Nephron progenitor cell (in vitro differentiated cells): ENCODE data around the gene ADARB2.
A peak's percentile ranks its signal among the peaks of the same experiment; 100 is the strongest.

Source experiments
- DNase-seq: peaks from one replicate; pipeline ENCODE4 v3.0.0; 2021
- H3K27ac Mint-ChIP-seq: 2 replicates; pipeline ENCODE4 v1.8.0; 2021; ENCODE audit warnings: mild to moderate bottlenecking, moderate library complexity, mixed read lengths
- H3K27me3 Mint-ChIP-seq: 2 replicates; pipeline ENCODE4 v1.8.0; 2021; ENCODE audit warnings: mild to moderate bottlenecking, low read depth, mixed read lengths; ENCODE audit not compliant: poor library complexity
- H3K36me3 Mint-ChIP-seq: 2 replicates; pipeline ENCODE4 v1.8.0; 2021; ENCODE audit warnings: low read depth, mixed read lengths
- H3K4me1 Mint-ChIP-seq: 2 replicates; pipeline ENCODE4 v1.8.0; 2021; ENCODE audit warnings: mixed read lengths
- H3K4me3 Mint-ChIP-seq: 2 replicates; pipeline ENCODE4 v1.8.0; 2021; ENCODE audit warnings: mild to moderate bottlenecking, moderate library complexity, mixed read lengths
- H3K9me3 Mint-ChIP-seq: 2 replicates; pipeline ENCODE4 v1.8.0; 2021; ENCODE audit warnings: mild to moderate bottlenecking, moderate library complexity, mixed read lengths
- CTCF ChIP-seq: fragments of 200-600 bp; sonication (generic); IDR thresholded peaks from 2 replicates; pipeline ENCODE4 v1.5.0; 2021; ENCODE audit warnings: antibody characterized with exemption

Gene ADARB2

DNA sequence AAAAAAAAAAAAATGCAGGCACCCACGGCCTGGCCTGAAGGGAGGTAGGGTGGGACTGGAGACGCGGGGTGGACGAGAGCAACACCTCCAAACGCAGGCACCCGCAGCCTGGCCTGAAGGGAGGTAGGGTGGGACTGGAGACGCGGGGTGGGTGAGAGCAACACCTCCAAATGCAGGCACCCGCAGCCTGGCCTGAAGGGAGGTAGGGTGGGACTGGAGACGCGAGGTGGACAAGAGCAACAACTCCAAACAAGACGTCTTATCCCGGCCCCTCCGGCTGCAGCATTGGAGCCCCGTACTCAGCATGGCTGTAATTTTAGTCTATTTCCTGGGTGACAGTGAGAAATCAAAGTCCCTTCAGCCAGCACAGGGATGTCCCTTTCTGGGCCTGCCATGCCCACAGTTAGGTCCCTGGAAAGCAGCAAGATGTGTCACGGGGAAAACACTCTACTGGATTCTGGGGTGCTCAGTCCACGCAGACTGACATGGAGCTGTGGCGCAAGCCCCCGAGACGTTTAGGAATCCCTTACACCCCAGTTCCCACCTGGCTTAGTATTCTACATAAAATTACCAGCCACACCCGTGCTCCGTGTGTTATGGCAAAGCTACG is 561.3 kb downstream of the ADARB2 start:
- no peak for TF ChIP-seq CTCF
- no peak for DNase-seq
- no peak overlapping the region for H3K4me3 Mint-ChIP-seq
- H3K4me1 Mint-ChIP-seq = peaks cover 62% of the 10 kb centered on the region
- no peaks in the 10 kb centered on the region for H3K9me3 Mint-ChIP-seq
- peaks cover 4% of the 10 kb centered on the region for H3K27me3 Mint-ChIP-seq
- H3K36me3 Mint-ChIP-seq = no peaks in the 10 kb centered on the region
- no peak overlapping the region for H3K27ac Mint-ChIP-seq

GRCh38 chr10:1174022-1174421 is 563.3 kb downstream of the ADARB2 start:
- peaks cover 60% of the 10 kb centered on the region for H3K4me1 Mint-ChIP-seq
- no peak for DNase-seq
- no peaks in the 10 kb centered on the region for H3K36me3 Mint-ChIP-seq
- H3K9me3 Mint-ChIP-seq = no peaks in the 10 kb centered on the region
- no peak overlapping the region for H3K27ac Mint-ChIP-seq
- no peak for TF ChIP-seq CTCF
- peaks cover 9% of the 10 kb centered on the region for H3K27me3 Mint-ChIP-seq
- H3K4me3 Mint-ChIP-seq = no peak overlapping the region

- Mint-ChIP-seq H3K27me3 (peaks cover 9% of the 10 kb centered on the region), H3K4me3 (no peak overlapping the region), H3K4me1 (peaks cover 58% of the 10 kb centered on the region), H3K9me3 (no peaks in the 10 kb centered on the region), H3K36me3 (no peaks in the 10 kb centered on the region), H3K27ac (peak overlapping the region; percentile 72)
- no peak for TF ChIP-seq CTCF
- DNase-seq = no peak
Observed at GRCh38 chr10:1173091-1173490, 564.2 kb downstream of the ADARB2 start.

GRCh38 chr10:1172256-1172984 is 564.9 kb downstream of the ADARB2 start:
- Mint-ChIP-seq H3K4me1 (peaks cover 56% of the 10 kb centered on the region), H3K4me3 (no peak overlapping the region), H3K36me3 (no peaks in the 10 kb centered on the region), H3K27me3 (peaks cover 5% of the 10 kb centered on the region), H3K27ac (peak overlapping the region; percentile 72), H3K9me3 (no peaks in the 10 kb centered on the region)
- DNase-seq = no peak
- TF ChIP-seq CTCF = no peak

DNA sequence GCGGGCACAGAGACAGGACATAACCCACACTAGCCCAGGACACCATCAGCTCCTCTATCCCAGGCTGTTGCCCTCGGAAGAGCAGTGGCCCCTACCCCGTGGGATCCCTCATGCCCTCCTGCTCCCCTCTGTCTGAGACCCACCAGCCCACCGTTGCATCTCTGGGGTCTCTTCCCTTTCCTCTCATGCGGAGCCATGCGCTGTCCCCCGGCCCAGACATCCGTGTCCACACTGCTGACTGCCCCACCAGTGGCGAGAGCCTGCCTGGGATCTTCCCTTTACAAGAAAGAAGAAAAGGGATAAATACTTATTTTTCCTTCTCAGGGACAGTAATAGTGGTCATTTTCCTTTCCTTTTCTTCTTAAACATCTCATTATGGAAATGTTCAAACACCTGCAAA is 565.7 kb downstream of the ADARB2 start:
- Mint-ChIP-seq H3K36me3 (no peaks in the 10 kb centered on the region), H3K9me3 (no peaks in the 10 kb centered on the region), H3K27ac (peak overlapping the region; percentile 20), H3K4me1 (peaks cover 50% of the 10 kb centered on the region), H3K27me3 (peaks cover 5% of the 10 kb centered on the region), H3K4me3 (no peak overlapping the region)
- TF ChIP-seq CTCF = no peak
- no peak for DNase-seq

GRCh38 chr10:1171182-1171581 is 566.1 kb downstream of the ADARB2 start:
- no peak overlapping the region for H3K4me3 Mint-ChIP-seq
- H3K36me3 Mint-ChIP-seq = no peaks in the 10 kb centered on the region
- H3K9me3 Mint-ChIP-seq = no peaks in the 10 kb centered on the region
- H3K27me3 Mint-ChIP-seq = peaks cover 5% of the 10 kb centered on the region
- peaks cover 46% of the 10 kb centered on the region for H3K4me1 Mint-ChIP-seq
- H3K27ac Mint-ChIP-seq = no peak overlapping the region
- no peak for DNase-seq
- TF ChIP-seq CTCF = no peak
